IMR-90 (cell line): ENCODE data around the gene CD274. TPM values are rescaled to one million over a fixed set of nuclear protein-coding genes. Genes with fewer than 3 reads are reported as not detected.

Experiments
- ATAC-seq: fragments of 200-7000 bp; cut with Tn5 transposase; 2 replicates; pipeline ENCODE4 v1.9.1; 2020; ENCODE audit warnings: low read depth, mild to moderate bottlenecking, moderate library complexity
- BruUV-seq: library from RNA; stranded (reverse); fragments of 400-500 nt; replicated peaks from 2 replicates; lab custom pipeline; 2021; lab: Mats Ljungman, UMichigan
- CTCF ChIA-PET: fragments of 300-600 bp; formaldehyde crosslinking; extraction: SDS; loops from one replicate; lab custom pipeline; 2021; ENCODE audit warnings: antibody characterized with exemption; lab: Yijun Ruan, JAX
- POLR2A ChIA-PET: fragments of 300-600 bp; sonication (Branson Sonifier 250); formaldehyde crosslinking; loops from one replicate; lab custom pipeline; 2022; ENCODE audit warnings: antibody characterized with exemption; ENCODE audit not compliant: unreplicated experiment; lab: Charles Lee
- DNase-seq: peaks from one replicate; pipeline ENCODE4 v3.0.0; 2013
- H2AFZ ChIP-seq: replicated peaks from 2 replicates; pipeline ENCODE3; 2013; ENCODE audit warnings: low read length, mild to moderate bottlenecking; ENCODE audit not compliant: poor library complexity
- H2AK5ac ChIP-seq: 2 replicates; pipeline ENCODE4 v1.6.1; 2013; ENCODE audit warnings: low read depth, low read length, inconsistent platforms
- H2AK9ac ChIP-seq: replicated peaks from 2 replicates; pipeline ENCODE3; 2013; ENCODE audit warnings: mild to moderate bottlenecking, low read depth, low read length, moderate library complexity; ENCODE audit not compliant: poor library complexity
- H2BK120ac ChIP-seq: 2 replicates; pipeline ENCODE4 v1.6.1; 2013; ENCODE audit warnings: low read depth, low read length, inconsistent platforms
- H2BK15ac ChIP-seq: 3 replicates; pipeline ENCODE4 v1.6.1; 2013; ENCODE audit warnings: low read depth, low read length, inconsistent platforms
- H2BK20ac ChIP-seq: 2 replicates; pipeline ENCODE4 v1.6.1; 2013; ENCODE audit warnings: low read depth, mild to moderate bottlenecking, inconsistent platforms, low read length, moderate library complexity
- H2BK5ac ChIP-seq: 2 replicates; pipeline ENCODE4 v1.6.1; 2013; ENCODE audit warnings: mild to moderate bottlenecking, low read depth, low read length, inconsistent platforms; ENCODE audit not compliant: poor library complexity, severe bottlenecking
- H3K14ac ChIP-seq: replicated peaks from 2 replicates; pipeline ENCODE4 v1.6.1; 2013; ENCODE audit warnings: low read depth, low read length, inconsistent platforms
- H3K18ac ChIP-seq: 2 replicates; pipeline ENCODE4 v1.6.1; 2013; ENCODE audit warnings: low read depth, low read length, control low read depth
- H3K23ac ChIP-seq: 2 replicates; pipeline ENCODE4 v1.6.1; 2013; ENCODE audit warnings: low read depth, low read length, inconsistent platforms
- H3K27ac ChIP-seq: 2 replicates; pipeline ENCODE4 v1.5.1; 2013; ENCODE audit warnings: mild to moderate bottlenecking, control low read depth, low read length; ENCODE audit not compliant: insufficient read depth
- H3K27me3 ChIP-seq: 2 replicates; pipeline ENCODE4 v1.6.1; 2013; ENCODE audit warnings: low read length; ENCODE audit not compliant: control insufficient read depth, insufficient read depth
- H3K36me3 ChIP-seq: 2 replicates; pipeline ENCODE4 v1.6.1; 2013; ENCODE audit warnings: low read length, mixed read lengths; ENCODE audit not compliant: control insufficient read depth, insufficient read depth
- H3K4ac ChIP-seq: 2 replicates; pipeline ENCODE4 v1.6.1; 2013; ENCODE audit warnings: low read depth, low read length, inconsistent platforms
- H3K4me1 ChIP-seq: 2 replicates; pipeline ENCODE4 v1.6.1; 2013; ENCODE audit warnings: low read length, mixed read lengths; ENCODE audit not compliant: control insufficient read depth, insufficient read depth
- H3K4me2 ChIP-seq: 2 replicates; pipeline ENCODE4 v1.6.1; 2013; ENCODE audit warnings: low read depth, mild to moderate bottlenecking, control low read depth, low read length, moderate library complexity
- H3K4me3 ChIP-seq: 2 replicates; pipeline ENCODE4 v1.5.1; 2013; ENCODE audit warnings: low read depth, mild to moderate bottlenecking, control low read depth, low read length, moderate library complexity; ENCODE audit not compliant: insufficient read depth
- H3K56ac ChIP-seq: 2 replicates; pipeline ENCODE4 v1.6.1; 2013; ENCODE audit warnings: low read length, inconsistent platforms; ENCODE audit not compliant: insufficient read depth; ENCODE audit errors: extremely low read depth
- H3K79me1 ChIP-seq, 2 experiments: 2 replicates each; pipeline ENCODE4 v1.6.1; 2013; ENCODE audit warnings: low read length in 2 of 2, inconsistent platforms in 1 of 2, low read depth in 1 of 2
- H3K9ac ChIP-seq: 2 replicates; pipeline ENCODE4 v1.6.1; 2013; ENCODE audit warnings: low read depth, low read length, control low read depth
- H3K9me1 ChIP-seq: 2 replicates; pipeline ENCODE4 v1.6.1; 2013; ENCODE audit warnings: low read length, inconsistent platforms; ENCODE audit not compliant: insufficient read depth
- H3K9me3 ChIP-seq: 2 replicates; pipeline ENCODE4 v1.6.1; 2013; ENCODE audit warnings: low read length; ENCODE audit not compliant: control insufficient read depth, insufficient read depth
- H4K20me1 ChIP-seq: 2 replicates; pipeline ENCODE4 v1.6.1; 2013; ENCODE audit warnings: low read length, inconsistent platforms; ENCODE audit not compliant: insufficient read depth
- H4K5ac ChIP-seq: 2 replicates; pipeline ENCODE4 v1.6.1; 2013; ENCODE audit warnings: mild to moderate bottlenecking, low read depth, low read length, control low read depth
- H4K8ac ChIP-seq, 2 experiments: 2 replicates each; pipeline ENCODE4 v1.6.1; 2013; ENCODE audit warnings: low read depth in 2 of 2, low read length in 2 of 2, control low read depth in 1 of 2, inconsistent platforms in 1 of 2
- H4K91ac ChIP-seq: 2 replicates; pipeline ENCODE4 v1.6.1; 2013; ENCODE audit warnings: low read depth, low read length, inconsistent platforms; ENCODE audit not compliant: insufficient read depth
- BHLHE40 ChIP-seq: fragments of 150-350 bp; IDR thresholded peaks from 2 replicates; pipeline ENCODE4 v1.6.1; 2016; ENCODE audit warnings: mild to moderate bottlenecking, low read depth, low read length
- CEBPB ChIP-seq: IDR thresholded peaks from 2 replicates; pipeline ENCODE4 v1.6.1; 2012; ENCODE audit warnings: low read depth, low read length, improper control_type of control experiment
- FOS ChIP-seq: fragments of 150-350 bp; IDR thresholded peaks from 2 replicates; pipeline ENCODE4 v1.6.1; 2016; ENCODE audit warnings: low read depth, low read length
- MAFK ChIP-seq: IDR thresholded peaks from 2 replicates; pipeline ENCODE4 v1.6.1; 2012; ENCODE audit warnings: low read depth, low read length, improper control_type of control experiment
- WGBS, 2 experiments: methylation state at CpG; one replicate each; pipeline versions ENCODE4 v1.1.5 to v1.1.7; 2013; ENCODE audit warnings: missing lambda C conversion rate in 2 of 2; ENCODE audit not compliant: insufficient read length in 1 of 2; ENCODE audit errors: extremely low coverage in 2 of 2; 5-methylcytosine and 5-hydroxymethylcytosine counted together
- dilution Hi-C: fragments of 300-500 bp; cut with HindIII; formaldehyde crosslinking; loops from one replicate; pipeline ENCODE4 v1.14.3; 2018; ENCODE audit warnings: low sequenced_read_pairs; ENCODE audit not compliant: unreplicated experiment
- in situ Hi-C: fragments of 300-500 bp; cut with MboI; formaldehyde crosslinking; loops from 3 replicates; pipeline ENCODE4 v1.14.3; 2019; ENCODE audit warnings: low sequenced_read_pairs, inconsistent platforms, mixed read lengths
- intact Hi-C: fragments of 100-400 bp; cut with micrococcal nuclease; formaldehyde crosslinking; loops from 2 replicates; pipeline ENCODE4 v1.10.0; 2022
- polyA plus RNA-seq, 3 experiments: library from polyadenylated mRNA; depleted of rRNA; stranded (reverse); fragments of >200 nt; gene quantifications; 2 replicates each; pipeline ENCODE4 v1.2.3, GENCODE V29; 2012; ENCODE audit warnings: low replicate concordance in 1 of 3
- total RNA-seq: library from RNA; depleted of rRNA; stranded (reverse); fragments of >200 nt; gene quantifications from 2 replicates; pipeline ENCODE4 v1.2.3, GENCODE V29; 2012

CD274 gene
- total and polyA plus RNA-seq, 2 of the 4 experiments (the other 2 are of a cell fraction), result 17.4 to 19.4 TPM

- Histone ChIP-seq H3K79me1 (peaks cover 27 to 41% of the 10 kb centered on the region in 2 experiments), H4K20me1 (no peaks in the 10 kb centered on the region), H3K36me3 (peaks cover 8% of the 10 kb centered on the region; the same call in 1 of the 2 replicates), H3K9me3 (no peaks in the 10 kb centered on the region), H3K4me3 (no peak overlapping the region), H2AFZ (no peak overlapping the region), H2BK15ac (no peak overlapping the region), H3K9me1 (no peaks in the 10 kb centered on the region; the same call in 1 of the 2 replicates), H4K91ac (0 out of 2 replicates have a peak overlapping the region, but pooled peaks have one; percentile 23), H3K56ac (0 out of 2 replicates have a peak overlapping the region, but pooled peaks have one; percentile 35), H3K27ac (no peak overlapping the region), H4K5ac (no peak overlapping the region), H2AK5ac (0 out of 2 replicates have a peak overlapping the region, but pooled peaks have one; percentile 50), H3K23ac (peak overlapping the region; percentile 67; the same call in 1 of the 2 replicates), H3K14ac (peak overlapping the region; percentile 67; the same call in 1 of the 2 replicates), H3K4ac (peak overlapping the region; percentile 67; the same call in 1 of the 2 replicates), H2BK20ac (peak overlapping the region; percentile 40; the same call in 1 of the 2 replicates), H3K27me3 (no peaks in the 10 kb centered on the region), H4K8ac (0 out of 4 replicates have a peak overlapping the region, but pooled peaks of 1 of the 2 experiments have one; percentile 77), H3K18ac (peak overlapping the region; percentile 68; the same call in 1 of the 2 replicates), H3K4me2 (peak overlapping the region; percentile 90; the same call in 1 of the 2 replicates), H3K4me1 (peaks cover 4% of the 10 kb centered on the region), H2BK120ac (peak overlapping the region; percentile 71; the same call in 1 of the 2 replicates), H3K9ac (no peak overlapping the region; the same call in 1 of the 2 replicates), H2AK9ac (no peak overlapping the region), H2BK5ac (peak overlapping the region; percentile 96)
- CTCF ChIA-PET, result interaction anchor here (1.0 kb wide), 1 partner anchor 135 kb away, joined by 3 read pairs; no protein-coding TSS in a partner anchor
- POLR2A ChIA-PET, result no interaction called here
- intact Hi-C loops, result loop anchor here (2.0 kb wide), 1 partner anchor 56 kb away; the partner anchor contains the start of gene PDCD1LG2
- BruUV-seq, result no TSS peak
- ATAC-seq (peak; percentile 18), DNase-seq (peak; percentile 83)
- in situ Hi-C loops, result loop anchor here (5.0 to 25.0 kb wide), 2 partner anchors 132 to 257 kb away; no protein-coding TSS in a partner anchor
- dilution Hi-C loops, result no loop called here
- TF ChIP-seq BHLHE40 (peak; percentile 51; the same call in 1 of the 2 replicates), MAFK (no peak), CEBPB (peak; percentile 7; the same call in 1 of the 2 replicates), FOS (peak; percentile 62; the same call in 1 of the 2 replicates)
- WGBS, 2 experiments, result no CpG with 5 or more reads among the region's 2 CpGs
Observed at GRCh38 chr9:5455181-5455580, 4.8 kb downstream of the CD274 start.
